ENCODE results near the gene ASB17. TPM values are rescaled to one million over a fixed set of nuclear protein-coding genes. Genes with fewer than 3 reads are reported as not detected.

ASB17 gene
- total RNA-seq (not detected), polyA plus RNA-seq (not detected)
- long read RNA-seq, donor 1, result 0 reads
- long read RNA-seq, donor 2, result 0 reads
- long read RNA-seq, donor 3, result 0 reads

DNA sequence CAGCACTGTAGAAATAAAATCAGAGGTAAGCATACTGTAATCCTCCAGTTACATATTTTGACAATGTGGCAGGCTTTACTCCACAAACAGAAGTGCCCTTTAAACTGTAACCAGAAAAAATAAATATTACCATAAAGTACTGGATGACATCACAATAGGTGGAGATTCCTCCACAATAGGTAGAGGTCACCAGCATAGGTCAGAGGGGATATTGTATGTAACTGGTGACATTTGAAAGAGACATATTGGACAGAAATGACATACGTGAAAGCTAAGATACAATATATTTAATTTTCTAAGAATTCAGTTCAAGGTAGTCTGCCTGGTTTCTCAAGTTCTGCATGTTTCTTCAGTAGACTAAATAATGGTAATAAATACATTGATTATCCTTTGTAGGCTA, at the start of gene ASB17:
Gene ASB17, minus strand, starts transcription at position 101 of the 400 bp plus-strand sequence. CDS start 113 bp downstream, outside the sequence.
- H3K4me1 ChIP-seq (ENCODE audit: insufficient read depth), result no peaks in the 10 kb centered on the region
- no peak for DNase-seq
- no peaks in the 10 kb centered on the region for H3K36me3 ChIP-seq
- TF ChIP-seq POLR2A (IDR thresholded peaks at IDR 0.05) (no peak), EP300 (IDR thresholded peaks at IDR 0.05) (no peak)
- TF ChIP-seq, protein P1, sequence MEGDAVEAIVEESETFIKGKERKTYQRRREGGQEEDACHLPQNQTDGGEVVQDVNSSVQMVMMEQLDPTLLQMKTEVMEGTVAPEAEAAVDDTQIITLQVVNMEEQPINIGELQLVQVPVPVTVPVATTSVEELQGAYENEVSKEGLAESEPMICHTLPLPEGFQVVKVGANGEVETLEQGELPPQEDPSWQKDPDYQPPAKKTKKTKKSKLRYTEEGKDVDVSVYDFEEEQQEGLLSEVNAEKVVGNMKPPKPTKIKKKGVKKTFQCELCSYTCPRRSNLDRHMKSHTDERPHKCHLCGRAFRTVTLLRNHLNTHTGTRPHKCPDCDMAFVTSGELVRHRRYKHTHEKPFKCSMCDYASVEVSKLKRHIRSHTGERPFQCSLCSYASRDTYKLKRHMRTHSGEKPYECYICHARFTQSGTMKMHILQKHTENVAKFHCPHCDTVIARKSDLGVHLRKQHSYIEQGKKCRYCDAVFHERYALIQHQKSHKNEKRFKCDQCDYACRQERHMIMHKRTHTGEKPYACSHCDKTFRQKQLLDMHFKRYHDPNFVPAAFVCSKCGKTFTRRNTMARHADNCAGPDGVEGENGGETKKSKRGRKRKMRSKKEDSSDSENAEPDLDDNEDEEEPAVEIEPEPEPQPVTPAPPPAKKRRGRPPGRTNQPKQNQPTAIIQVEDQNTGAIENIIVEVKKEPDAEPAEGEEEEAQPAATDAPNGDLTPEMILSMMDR (IDR thresholded peaks at IDR 0.05), result no peak
- H3K9me3 ChIP-seq, result no peaks in the 10 kb centered on the region
- H3K27ac ChIP-seq, result no peak within 1 kb of the TSS
- H3K4me3 ChIP-seq, result no peak within 1 kb of the TSS
- WGBS, 3 donors, result 75 to 91% (median 84%) methylated on average over 1 of the region's 1 CpG
- intact Hi-C loops (cut with DNase I), result no loop called here
- no peaks in the 10 kb centered on the region for H3K27me3 ChIP-seq

GRCh38 chr1:75980972-75981897, 49.0 kb upstream of the ASB17 start:
- 78 to 79% (median 78%) methylated on average over 6 of the region's 6 CpGs for WGBS, 3 donors
- H3K27ac ChIP-seq, result no peak overlapping the region
- intact Hi-C loops (cut with DNase I), result no loop called here
- no peaks in the 10 kb centered on the region for H3K36me3 ChIP-seq
- DNase-seq, result no peak
- H3K9me3 ChIP-seq, result no peaks in the 10 kb centered on the region
- no peaks in the 10 kb centered on the region for H3K4me1 ChIP-seq (ENCODE audit: insufficient read depth)
- H3K27me3 ChIP-seq, result no peaks in the 10 kb centered on the region
- no peak overlapping the region for H3K4me3 ChIP-seq
- TF ChIP-seq, protein P1 (IDR thresholded peaks at IDR 0.05), result no peak
- no peak for TF ChIP-seq EP300 (IDR thresholded peaks at IDR 0.05)
- no peak for TF ChIP-seq POLR2A (IDR thresholded peaks at IDR 0.05)

DNA sequence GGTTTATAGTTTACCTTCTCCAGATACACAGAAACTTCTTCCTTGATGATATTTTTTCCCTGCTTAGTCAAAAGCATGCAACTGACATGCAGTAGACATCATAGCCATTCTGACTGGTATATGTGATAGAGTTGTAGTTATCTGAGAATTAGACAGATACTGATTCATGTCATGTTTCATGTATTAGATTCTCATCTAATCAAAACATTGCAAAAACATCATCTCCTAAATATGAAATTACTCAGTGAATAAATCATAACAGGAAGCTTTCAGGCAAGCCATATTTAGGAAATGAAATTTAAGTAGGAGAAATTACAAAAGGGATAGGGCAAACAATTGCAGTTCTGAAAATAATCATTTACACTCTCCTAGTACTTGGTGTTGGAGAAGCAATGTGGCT, 38.4 kb upstream of the ASB17 start:
- intact Hi-C loops (cut with DNase I), result no loop called here

DNA sequence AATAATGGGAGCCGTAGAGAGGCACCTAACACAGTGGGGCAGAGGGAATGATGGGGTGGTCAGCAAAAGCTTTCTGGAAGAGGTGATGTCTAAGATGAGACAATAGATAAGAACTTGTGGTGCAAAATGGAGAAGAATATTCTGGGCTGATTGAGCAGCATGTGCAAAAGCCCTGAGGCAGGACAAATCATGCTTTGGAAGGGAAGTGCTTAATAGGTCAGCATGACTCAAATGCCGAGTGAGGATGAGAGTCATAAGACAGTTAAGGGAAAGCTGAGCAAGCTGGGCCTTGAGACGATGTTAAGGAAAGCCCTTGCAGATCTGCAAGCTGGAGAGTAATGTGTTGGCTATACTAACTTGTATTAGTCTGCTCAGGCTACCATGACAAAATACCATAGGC, 37.3 kb upstream of the ASB17 start:
- Histone ChIP-seq H3K27ac (no peak overlapping the region), H3K9me3 (no peaks in the 10 kb centered on the region), H3K36me3 (no peaks in the 10 kb centered on the region), H3K4me1 (ENCODE audit: insufficient read depth) (no peaks in the 10 kb centered on the region), H3K27me3 (no peaks in the 10 kb centered on the region), H3K4me3 (no peak overlapping the region)
- intact Hi-C loops (cut with DNase I), result no loop called here
- 78 to 90% (median 84%) methylated on average over 3 of the region's 3 CpGs for WGBS, 3 donors
- DNase-seq, result no peak
- TF ChIP-seq POLR2A (IDR thresholded peaks at IDR 0.05), result no peak
- TF ChIP-seq, protein P1 (IDR thresholded peaks at IDR 0.05), result no peak

More for the DNA sequence above, 38.4 kb upstream of the ASB17 start:
- Histone ChIP-seq H3K36me3 (no peaks in the 10 kb centered on the region), H3K4me3 (no peak overlapping the region), H3K4me1 (ENCODE audit: insufficient read depth) (no peaks in the 10 kb centered on the region), H3K27me3 (no peaks in the 10 kb centered on the region), H3K27ac (no peak overlapping the region), H3K9me3 (no peaks in the 10 kb centered on the region)
- TF ChIP-seq EP300 (IDR thresholded peaks at IDR 0.05) (no peak), POLR2A (IDR thresholded peaks at IDR 0.05) (no peak)
- TF ChIP-seq, protein P1 (IDR thresholded peaks at IDR 0.05), result no peak
- no peak for DNase-seq

Measured in ovary (tissue), 10 donors.